Measurements from ENCODE around the gene RNF126.
"Not testable (repeated sequence)": the region's sequence is repeated elsewhere in the genome, so short reads cannot be mapped to it uniquely, and the experiment has no call there.

RNF126 gene

GRCh38 chr19:638906-639252, 24.1 kb downstream of the RNF126 start:
- no peaks in the 10 kb centered on the region for H3K4me1 ChIP-seq (ENCODE audit: insufficient read depth, low read length)

DNA sequence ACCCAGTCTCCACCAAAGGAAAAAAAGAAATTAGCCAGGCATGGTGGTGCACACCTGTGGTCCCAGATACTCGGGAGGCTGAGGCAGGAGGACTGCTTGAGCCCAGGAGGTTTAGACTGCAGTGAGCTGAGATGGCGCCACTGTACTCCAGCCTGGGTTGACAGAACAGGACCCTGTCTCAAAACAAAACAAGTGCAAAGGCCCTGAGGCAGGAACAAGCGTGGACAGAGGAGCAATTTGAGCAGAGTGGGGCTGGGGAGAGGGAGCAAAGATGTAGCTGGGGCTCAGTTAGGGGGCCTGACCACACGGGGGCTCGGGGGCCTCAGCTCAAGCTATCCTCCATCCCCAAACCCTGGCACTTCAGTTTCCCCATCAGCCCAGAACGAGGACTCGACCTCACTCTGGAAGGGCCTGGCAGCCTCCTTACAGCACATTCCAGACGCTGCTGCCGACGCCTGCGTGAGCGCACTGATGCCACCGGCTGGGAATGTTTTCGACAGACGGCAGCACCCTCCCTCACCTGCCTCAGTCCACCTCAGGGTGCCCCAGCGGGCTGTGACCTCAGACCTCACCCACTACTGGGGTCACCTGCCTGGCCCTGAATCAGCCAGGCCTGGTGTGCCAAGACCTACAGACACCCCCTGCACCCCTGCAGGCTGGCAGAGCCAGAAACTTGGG, 27.9 kb downstream of the RNF126 start:
- no peak overlapping the region for H3K9ac ChIP-seq (ENCODE audit: low read depth, low read length)
- H3K9me3 ChIP-seq (ENCODE audit: control insufficient read depth, insufficient read depth, low read length), result no peaks in the 10 kb centered on the region
- no peaks in the 10 kb centered on the region for H3K4me1 ChIP-seq (ENCODE audit: insufficient read depth, low read length)
- no peaks in the 10 kb centered on the region for H3K36me3 ChIP-seq (ENCODE audit: insufficient read depth, low read length)

More at GRCh38 chr19:638906-639252, 24.1 kb downstream of the RNF126 start:
- Histone ChIP-seq H3K9ac (ENCODE audit: low read depth, low read length) (peak overlapping the region; percentile 68; the same call in 1 of the 2 replicates), H3K36me3 (ENCODE audit: insufficient read depth, low read length) (no peaks in the 10 kb centered on the region), H3K9me3 (ENCODE audit: control insufficient read depth, insufficient read depth, low read length) (no peaks in the 10 kb centered on the region)

DNA sequence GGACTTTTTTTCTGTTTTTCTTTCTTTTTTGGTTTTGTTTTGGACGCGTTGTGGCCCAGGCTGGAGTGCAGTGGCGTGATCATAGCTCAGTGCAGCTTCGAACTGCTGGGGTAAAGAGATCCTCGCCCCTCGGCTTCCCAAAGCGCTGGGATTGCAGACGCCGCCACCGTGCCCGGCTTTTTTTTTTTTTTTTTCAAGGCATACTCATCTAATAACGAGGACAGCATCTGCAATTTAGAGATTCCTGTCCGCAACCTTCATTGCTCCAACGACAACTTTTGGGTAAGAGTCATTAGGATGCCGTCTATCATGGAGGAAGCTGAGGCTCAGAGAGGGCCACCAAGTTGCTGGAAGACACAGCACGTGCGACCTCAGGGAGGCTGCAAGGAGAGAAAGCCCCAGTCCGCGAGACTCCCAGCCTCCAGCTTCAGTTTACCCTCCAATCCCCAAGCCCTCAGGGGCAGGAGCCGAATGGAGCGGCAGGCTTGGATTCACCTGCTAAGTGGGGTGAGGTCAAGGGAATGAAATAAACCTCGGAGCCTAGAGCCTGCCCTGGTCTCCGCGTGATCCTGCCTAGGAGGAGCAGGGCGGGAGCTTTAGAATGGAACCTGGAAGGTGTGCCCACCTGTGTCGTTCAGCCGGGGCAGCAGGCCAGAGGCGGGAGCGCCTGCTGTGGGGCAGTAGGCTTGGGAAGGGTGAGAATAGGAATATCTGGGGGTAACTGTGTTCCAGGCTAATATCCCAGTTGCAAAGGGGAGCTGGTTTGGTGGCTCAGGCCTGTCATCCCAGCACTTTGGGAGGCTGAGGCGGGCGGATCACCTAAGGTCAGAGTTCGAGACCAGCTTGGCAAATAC, 29.0 kb downstream of the RNF126 start:
- peak overlapping the region; percentile 89 for H3K9ac ChIP-seq (ENCODE audit: low read depth, low read length)
- no peaks in the 10 kb centered on the region for H3K9me3 ChIP-seq (ENCODE audit: control insufficient read depth, insufficient read depth, low read length)
- no peaks in the 10 kb centered on the region for H3K4me1 ChIP-seq (ENCODE audit: insufficient read depth, low read length)
- peaks cover 2% of the 10 kb centered on the region; the same call in 1 of the 2 replicates for H3K36me3 ChIP-seq (ENCODE audit: insufficient read depth, low read length)

DNA sequence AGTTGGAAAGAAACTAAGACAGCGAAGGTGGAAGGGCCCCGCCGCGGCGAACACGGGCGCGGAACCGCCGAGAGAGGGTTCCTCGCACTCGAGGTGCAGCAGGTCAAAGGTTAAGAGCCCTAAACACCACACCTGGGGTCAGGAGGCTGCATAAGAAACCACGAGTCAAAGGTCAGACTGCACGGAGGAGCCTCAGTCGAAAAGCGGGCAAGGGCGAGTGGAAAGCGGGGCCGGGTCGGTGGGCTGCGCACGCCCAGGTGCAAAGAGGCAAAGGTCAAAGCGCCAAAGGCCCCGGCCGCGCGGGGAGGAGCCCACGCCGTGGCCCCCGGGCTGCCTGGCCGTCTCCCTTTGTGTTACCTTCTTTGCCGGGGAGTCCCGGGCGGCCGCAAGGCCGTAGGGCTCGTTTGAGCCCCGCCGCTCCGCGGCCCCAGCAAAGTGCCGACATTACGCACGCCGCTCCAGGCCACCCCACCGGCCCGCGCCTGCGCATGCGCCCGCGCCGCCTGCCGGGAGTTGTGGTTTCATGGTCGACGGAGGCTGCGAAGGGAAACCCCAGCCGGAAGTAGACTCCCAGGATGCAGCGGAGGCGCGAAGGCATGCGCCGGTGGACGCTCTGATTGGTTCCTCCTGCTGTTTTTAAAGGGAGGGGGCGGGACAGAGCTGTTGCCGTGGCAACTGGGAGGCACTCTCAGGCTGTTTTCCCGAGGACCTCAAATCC, 29.8 kb downstream of the RNF126 start, which contains the start of gene POLRMT:
Gene POLRMT, minus strand, starts transcription at position 470 of the 718 bp plus-strand sequence. Its CDS starts 25 bp downstream, at position 445.
- Histone ChIP-seq H3K4me1 (ENCODE audit: insufficient read depth, low read length) (no peaks in the 10 kb centered on the region), H3K9me3 (ENCODE audit: control insufficient read depth, insufficient read depth, low read length) (no peaks in the 10 kb centered on the region), H3K36me3 (ENCODE audit: insufficient read depth, low read length) (peaks cover 3% of the 10 kb centered on the region; the same call in 1 of the 2 replicates), H3K9ac (ENCODE audit: low read depth, low read length) (peak within 1 kb of the TSS; percentile 89)

DNA sequence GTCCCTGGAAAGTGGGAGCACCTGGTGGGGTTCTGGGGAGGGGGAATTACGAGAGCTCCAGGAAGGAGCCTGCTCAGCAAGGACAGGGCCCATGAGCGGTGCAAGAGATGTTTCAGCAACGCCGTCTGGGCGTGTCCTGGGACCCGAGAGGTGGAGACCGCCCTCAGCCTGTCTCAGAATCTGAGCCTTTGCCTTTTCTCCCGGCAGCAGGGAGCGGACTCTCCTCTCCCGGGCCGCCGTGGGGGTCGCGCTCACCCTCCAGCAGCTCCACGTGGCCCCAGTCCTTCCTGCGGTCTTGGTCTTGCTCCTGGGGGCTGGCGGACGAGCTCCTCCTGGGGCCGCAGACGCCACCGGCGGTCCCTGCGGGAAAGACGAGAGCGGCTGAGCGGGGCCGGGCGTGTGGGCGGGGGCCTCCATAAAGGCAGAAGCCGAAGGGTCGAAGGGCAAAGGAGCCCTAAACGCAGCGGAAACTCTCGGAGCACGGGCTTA, 30.4 kb downstream of the RNF126 start:
- Histone ChIP-seq H3K36me3 (ENCODE audit: insufficient read depth, low read length) (peaks cover 3% of the 10 kb centered on the region; the same call in 1 of the 2 replicates), H3K9ac (ENCODE audit: low read depth, low read length) (peak overlapping the region; percentile 89), H3K4me1 (ENCODE audit: insufficient read depth, low read length) (no peaks in the 10 kb centered on the region), H3K9me3 (ENCODE audit: control insufficient read depth, insufficient read depth, low read length) (no peaks in the 10 kb centered on the region)

DNA sequence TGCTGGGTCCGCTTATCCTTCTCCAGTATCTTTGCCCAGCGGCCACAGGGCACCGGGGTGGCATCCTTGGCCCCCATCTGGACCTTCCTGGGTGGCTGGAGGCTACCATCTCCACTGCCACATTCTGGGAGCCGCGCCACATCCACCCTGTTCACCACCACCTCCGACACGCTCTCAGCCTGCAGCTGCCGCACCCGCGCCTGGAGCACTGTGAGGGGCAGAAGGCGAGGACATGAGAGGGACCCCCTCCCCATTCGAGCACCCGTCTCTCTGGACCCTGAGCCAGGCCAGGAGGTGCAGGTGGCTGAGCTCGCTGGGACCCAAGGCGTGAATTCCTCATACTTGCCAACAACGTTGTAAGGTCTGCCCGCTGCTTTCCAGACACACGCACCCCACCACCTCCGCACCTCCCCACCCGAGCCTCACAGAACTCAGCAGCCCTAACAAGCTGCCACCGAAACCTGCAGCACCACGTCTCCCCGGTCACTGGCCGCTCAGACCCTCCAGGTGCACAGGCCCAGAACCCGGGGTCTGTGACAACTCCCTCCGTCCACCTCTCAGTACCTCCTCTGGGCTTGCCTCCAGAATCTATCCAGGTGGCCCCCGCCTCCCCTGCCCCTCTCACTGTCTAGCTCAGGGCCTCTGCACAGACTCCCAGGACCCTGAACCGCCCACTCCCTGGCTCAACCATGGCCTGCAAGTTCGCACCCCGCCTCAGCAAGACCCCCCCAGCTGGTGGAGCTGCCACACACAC, 32.9 kb downstream of the RNF126 start:
- peaks cover 3% of the 10 kb centered on the region; the same call in 1 of the 2 replicates for H3K36me3 ChIP-seq (ENCODE audit: insufficient read depth, low read length)
- H3K9ac ChIP-seq (ENCODE audit: low read depth, low read length), result no peak overlapping the region
- H3K9me3 ChIP-seq (ENCODE audit: control insufficient read depth, insufficient read depth, low read length), result no peaks in the 10 kb centered on the region
- H3K4me1 ChIP-seq (ENCODE audit: insufficient read depth, low read length), result no peaks in the 10 kb centered on the region

DNA sequence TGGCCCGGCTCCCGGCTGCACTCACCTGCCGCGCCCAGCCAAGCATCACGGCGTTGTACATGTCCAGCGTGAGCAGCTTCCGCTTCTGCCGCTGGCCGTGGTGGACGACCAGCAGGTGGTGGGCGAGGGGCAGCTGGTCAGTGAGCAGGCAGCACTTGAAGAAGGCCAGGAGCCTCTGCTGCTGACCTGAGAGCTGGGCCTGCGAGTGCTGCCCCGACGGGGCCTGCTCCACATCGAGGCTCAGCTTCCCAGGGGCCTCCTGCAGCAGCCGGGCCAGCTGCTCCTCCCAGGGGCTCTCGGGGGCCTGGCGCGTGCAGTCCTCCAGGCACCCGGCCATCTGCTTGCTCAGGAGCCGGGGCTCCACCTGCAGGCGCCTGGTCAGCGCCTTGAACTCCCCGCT, 33.5 kb downstream of the RNF126 start:
- H3K36me3 ChIP-seq (ENCODE audit: insufficient read depth, low read length); H3K9me3 ChIP-seq (ENCODE audit: control insufficient read depth, insufficient read depth, low read length); H3K9ac ChIP-seq (ENCODE audit: low read depth, low read length); H3K4me1 ChIP-seq (ENCODE audit: insufficient read depth, low read length): not testable (repeated sequence)

GRCh38 chr19:628168-628567, 34.8 kb downstream of the RNF126 start:
- no peaks in the 10 kb centered on the region for H3K9me3 ChIP-seq (ENCODE audit: control insufficient read depth, insufficient read depth, low read length)
- no peaks in the 10 kb centered on the region for H3K4me1 ChIP-seq (ENCODE audit: insufficient read depth, low read length)
- no peak overlapping the region for H3K9ac ChIP-seq (ENCODE audit: low read depth, low read length)
- H3K36me3 ChIP-seq (ENCODE audit: insufficient read depth, low read length), result peaks cover 3% of the 10 kb centered on the region; the same call in 1 of the 2 replicates

DNA sequence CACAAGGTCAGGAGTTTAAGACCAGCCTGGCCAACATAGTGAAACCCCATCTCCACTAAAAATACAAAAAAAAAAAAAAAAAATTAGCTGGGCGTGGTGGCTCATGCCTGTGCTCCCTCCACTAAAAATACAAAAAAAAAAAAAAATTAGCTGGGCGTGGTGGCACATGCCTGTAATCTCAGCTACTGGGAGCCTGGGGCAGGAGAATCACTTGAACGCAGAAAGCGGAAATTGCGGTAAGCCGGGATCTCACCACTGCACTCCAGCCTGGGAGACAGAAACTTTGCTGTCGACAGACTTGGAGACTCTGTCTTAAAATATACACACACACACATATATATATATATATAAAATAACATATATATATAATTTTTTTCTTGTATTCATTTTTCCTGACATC, 36.4 kb downstream of the RNF126 start:
- H3K9ac ChIP-seq (ENCODE audit: low read depth, low read length); H3K9me3 ChIP-seq (ENCODE audit: control insufficient read depth, insufficient read depth, low read length); H3K36me3 ChIP-seq (ENCODE audit: insufficient read depth, low read length); H3K4me1 ChIP-seq (ENCODE audit: insufficient read depth, low read length): not testable (repeated sequence)

DNA sequence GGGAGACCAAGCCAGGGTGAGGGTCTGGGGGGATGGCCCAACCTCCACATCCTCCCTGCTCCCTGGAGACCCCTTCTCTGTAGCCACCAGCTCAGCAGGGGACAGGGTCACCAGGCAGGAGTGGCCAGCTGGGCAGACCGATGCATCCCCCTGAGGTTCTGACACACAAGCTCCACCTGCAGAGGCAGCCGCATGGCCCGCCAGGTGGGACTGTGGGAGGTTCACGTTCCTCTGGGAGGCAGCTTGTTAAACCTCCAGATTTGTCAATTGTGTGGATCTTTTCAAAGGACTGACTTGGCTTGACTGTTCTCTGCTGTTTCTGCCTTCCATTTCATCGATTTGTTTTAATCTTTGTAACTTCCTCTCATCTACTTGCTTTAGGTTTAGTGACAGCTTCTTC, 37.8 kb downstream of the RNF126 start:
- peaks cover 3% of the 10 kb centered on the region; the same call in 1 of the 2 replicates for H3K36me3 ChIP-seq (ENCODE audit: insufficient read depth, low read length)
- no peak overlapping the region for H3K9ac ChIP-seq (ENCODE audit: low read depth, low read length)
- H3K4me1 ChIP-seq (ENCODE audit: insufficient read depth, low read length), result no peaks in the 10 kb centered on the region
- H3K9me3 ChIP-seq (ENCODE audit: control insufficient read depth, insufficient read depth, low read length), result no peaks in the 10 kb centered on the region

DNA sequence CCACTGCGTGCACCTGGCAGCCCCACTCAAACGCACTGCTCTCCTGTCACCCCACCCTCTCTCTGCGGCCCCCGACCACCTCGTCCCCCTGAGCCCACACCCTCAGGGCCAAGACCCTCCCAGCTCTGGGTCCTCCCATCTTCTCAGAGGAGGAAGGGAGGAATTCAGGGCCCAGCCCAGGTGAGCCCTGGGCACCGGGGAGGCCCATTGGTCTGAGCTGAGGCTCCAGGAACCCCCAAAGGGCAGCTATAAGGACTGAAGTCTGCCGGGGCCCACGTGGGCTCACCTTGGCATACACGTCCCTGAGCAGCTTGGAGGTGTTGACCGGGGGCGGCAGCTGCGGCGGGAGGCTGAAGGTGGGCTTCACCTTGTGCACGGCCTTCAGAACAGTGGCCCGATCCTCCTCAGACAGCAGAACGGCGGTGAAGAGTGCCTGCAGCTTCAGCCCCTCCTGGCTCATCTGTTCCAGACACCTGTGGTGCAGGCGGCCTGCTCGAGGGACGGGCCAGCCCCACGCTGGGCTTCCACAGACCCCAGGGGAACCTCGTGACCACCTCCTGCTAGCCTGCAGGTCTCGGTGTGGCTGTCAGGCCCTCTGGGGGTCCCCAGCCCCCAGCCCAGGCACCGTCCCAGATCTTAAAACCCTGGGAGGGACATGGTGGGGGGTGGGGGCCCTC, 38.4 kb downstream of the RNF126 start:
- Histone ChIP-seq H3K36me3 (ENCODE audit: insufficient read depth, low read length) (peaks cover 3% of the 10 kb centered on the region; the same call in 1 of the 2 replicates), H3K4me1 (ENCODE audit: insufficient read depth, low read length) (no peaks in the 10 kb centered on the region), H3K9ac (ENCODE audit: low read depth, low read length) (no peak overlapping the region), H3K9me3 (ENCODE audit: control insufficient read depth, insufficient read depth, low read length) (no peaks in the 10 kb centered on the region)

- Histone ChIP-seq H3K9ac (ENCODE audit: low read depth, low read length) (no peak overlapping the region), H3K36me3 (ENCODE audit: insufficient read depth, low read length) (peaks cover under 1% of the 10 kb centered on the region; the same call in 1 of the 2 replicates), H3K4me1 (ENCODE audit: insufficient read depth, low read length) (no peaks in the 10 kb centered on the region), H3K9me3 (ENCODE audit: control insufficient read depth, insufficient read depth, low read length) (no peaks in the 10 kb centered on the region)
These were observed 39.0 kb downstream of the RNF126 start for GRCh38 chr19:623974-624373.

DNA sequence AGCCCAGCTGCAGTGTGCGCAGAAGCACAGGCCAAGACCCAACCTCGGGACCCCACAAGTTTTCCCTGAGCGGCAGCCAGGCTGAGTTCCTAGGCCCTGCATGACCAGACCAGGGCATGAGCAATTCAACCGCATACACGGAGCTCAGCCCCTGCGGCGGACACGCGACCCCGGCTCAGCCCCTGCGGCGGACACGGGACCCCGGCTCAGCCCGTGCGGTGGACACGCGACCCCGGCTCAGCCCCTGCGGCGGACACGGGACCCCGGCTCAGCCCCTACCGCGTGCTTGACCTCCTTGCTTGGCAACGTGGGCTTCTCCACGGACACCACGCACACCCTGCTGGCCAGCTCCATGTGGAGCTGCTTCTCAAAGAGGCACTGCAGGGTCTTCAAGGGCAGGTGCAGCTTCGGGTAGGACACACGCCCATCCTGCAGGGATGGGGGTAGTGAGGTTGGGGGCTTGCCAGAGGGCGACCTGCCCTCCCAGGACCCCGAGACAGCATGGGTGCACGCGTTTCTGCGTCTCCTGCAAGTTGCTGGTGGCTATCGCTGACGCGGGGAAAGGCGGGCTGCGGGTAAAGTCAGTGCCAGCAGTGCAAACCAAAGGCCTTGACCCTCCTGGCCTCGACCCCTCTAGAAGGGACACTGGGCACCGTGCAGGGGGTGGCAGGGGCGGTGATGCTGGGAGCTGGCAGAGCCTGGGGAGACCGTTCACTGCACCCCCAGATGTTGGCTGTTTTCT, 39.7 kb downstream of the RNF126 start:
- Histone ChIP-seq H3K4me1 (ENCODE audit: insufficient read depth, low read length) (no peaks in the 10 kb centered on the region), H3K9me3 (ENCODE audit: control insufficient read depth, insufficient read depth, low read length) (no peaks in the 10 kb centered on the region), H3K9ac (ENCODE audit: low read depth, low read length) (no peak overlapping the region), H3K36me3 (ENCODE audit: insufficient read depth, low read length) (no peaks in the 10 kb centered on the region)

Data from ES-I3 (cell line).